ENCODE data around the gene YTHDF1.

The YTHDF1 gene

GRCh38 chr20:63189322-63189642 is 26.6 kb downstream of the YTHDF1 start:
- no peak for DNase-seq (ENCODE audit: low read depth)
- no peak for TF ChIP-seq MYC (IDR thresholded peaks at IDR 0.05; ENCODE audit: low read depth, low read length)
- TF ChIP-seq POLR2A (IDR thresholded peaks at IDR 0.05; ENCODE audit: extremely low read depth, insufficient read length): no peak
- TF ChIP-seq CTCF (IDR thresholded peaks at IDR 0.05; ENCODE audit: low read depth, low read length): no peak
- no peak for TF ChIP-seq MAX (IDR thresholded peaks at IDR 0.05; ENCODE audit: low read depth, low read length)

GRCh38 chr20:63188641-63189321 is 27.1 kb downstream of the YTHDF1 start:
- TF ChIP-seq MAX (IDR thresholded peaks at IDR 0.05; ENCODE audit: low read depth, low read length): no peak
- no peak for TF ChIP-seq MYC (IDR thresholded peaks at IDR 0.05; ENCODE audit: low read depth, low read length)
- no peak for TF ChIP-seq CTCF (IDR thresholded peaks at IDR 0.05; ENCODE audit: low read depth, low read length)
- no peak for TF ChIP-seq POLR2A (IDR thresholded peaks at IDR 0.05; ENCODE audit: extremely low read depth, insufficient read length)
- DNase-seq (ENCODE audit: low read depth): no peak
- H3K4me3 ChIP-seq (ENCODE audit: low read depth, low read length): no peak overlapping the region

More at GRCh38 chr20:63189322-63189642, 26.6 kb downstream of the YTHDF1 start:
- no peak overlapping the region for H3K4me3 ChIP-seq (ENCODE audit: low read depth, low read length)

GRCh38 chr20:63188159-63188442 is 27.8 kb downstream of the YTHDF1 start:
- no peak for DNase-seq (ENCODE audit: low read depth)
- no peak overlapping the region for H3K4me3 ChIP-seq (ENCODE audit: low read depth, low read length)
- TF ChIP-seq POLR2A (IDR thresholded peaks at IDR 0.05; ENCODE audit: extremely low read depth, insufficient read length) (no peak), CTCF (IDR thresholded peaks at IDR 0.05; ENCODE audit: low read depth, low read length) (no peak), MAX (IDR thresholded peaks at IDR 0.05; ENCODE audit: low read depth, low read length) (no peak), MYC (IDR thresholded peaks at IDR 0.05; ENCODE audit: low read depth, low read length) (no peak)

- no peak for TF ChIP-seq POLR2A (IDR thresholded peaks at IDR 0.05; ENCODE audit: extremely low read depth, insufficient read length)
- TF ChIP-seq MAX (IDR thresholded peaks at IDR 0.05; ENCODE audit: low read depth, low read length): no peak
- no peak for TF ChIP-seq MYC (IDR thresholded peaks at IDR 0.05; ENCODE audit: low read depth, low read length)
- TF ChIP-seq CTCF (IDR thresholded peaks at IDR 0.05; ENCODE audit: low read depth, low read length): no peak
- DNase-seq (ENCODE audit: low read depth): no peak
- H3K4me3 ChIP-seq (ENCODE audit: low read depth, low read length): no peak overlapping the region
These were observed 28.4 kb downstream of the YTHDF1 start for GRCh38 chr20:63187338-63188158.

GRCh38 chr20:63186528-63187316 is 29.2 kb downstream of the YTHDF1 start:
- no peak for DNase-seq (ENCODE audit: low read depth)
- H3K4me3 ChIP-seq (ENCODE audit: low read depth, low read length): no peak overlapping the region
- TF ChIP-seq MYC (IDR thresholded peaks at IDR 0.05; ENCODE audit: low read depth, low read length): no peak
- TF ChIP-seq MAX (IDR thresholded peaks at IDR 0.05; ENCODE audit: low read depth, low read length): no peak
- no peak for TF ChIP-seq POLR2A (IDR thresholded peaks at IDR 0.05; ENCODE audit: extremely low read depth, insufficient read length)
- no peak for TF ChIP-seq CTCF (IDR thresholded peaks at IDR 0.05; ENCODE audit: low read depth, low read length)

All from NB4 (cell line).